BE2C (cell line): ENCODE results near the gene PLPP6.

Experiments used
- DNase-seq: peaks from one replicate; pipeline ENCODE4 v3.0.0-alpha.2; 2020
- H3K27me3 ChIP-seq: fragments of 250-450 bp; sonication (Bioruptor Pico); 2 replicates; pipeline ENCODE4 v1.5.1; 2020; ENCODE audit warnings: mild to moderate bottlenecking
- H3K36me3 ChIP-seq: fragments of 250-450 bp; sonication (Bioruptor Pico); 2 replicates; pipeline ENCODE4 v1.5.1; 2020; ENCODE audit warnings: mild to moderate bottlenecking
- H3K4me1 ChIP-seq: fragments of 250-450 bp; sonication (Bioruptor Pico); 2 replicates; pipeline ENCODE4 v1.5.1; 2020
- H3K4me3 ChIP-seq: 2 replicates; pipeline ENCODE4 v1.5.1; 2011; ENCODE audit warnings: low read depth, low read length
- H3K9me3 ChIP-seq: fragments of 250-450 bp; sonication (Bioruptor Pico); 2 replicates; pipeline ENCODE4 v1.5.1; 2020
- CTCF ChIP-seq: IDR thresholded peaks from 2 replicates; pipeline ENCODE4 v1.5.1; 2012; ENCODE audit warnings: mild to moderate bottlenecking, low read depth, low read length

Gene PLPP6

DNA sequence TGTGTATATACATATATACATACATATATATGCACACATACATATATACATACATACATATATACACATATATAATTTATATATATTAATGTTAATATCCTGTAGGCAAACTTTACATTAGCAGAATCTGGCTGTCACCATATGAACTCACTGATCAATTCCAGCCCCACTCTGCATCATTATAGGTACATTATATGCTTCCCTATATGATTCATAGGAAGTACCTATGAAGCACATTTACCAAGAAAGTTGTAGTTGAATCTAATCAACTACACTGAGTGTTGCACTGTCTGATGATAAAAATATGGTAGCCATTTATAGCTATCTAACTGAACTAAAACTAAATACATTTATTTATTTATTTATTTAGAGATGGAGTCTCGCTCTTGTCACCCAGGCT, 9.6 kb downstream of the PLPP6 start:
- Histone ChIP-seq H3K9me3 (no peaks in the 10 kb centered on the region; the same call in 1 of the 2 replicates), H3K4me1 (no peaks in the 10 kb centered on the region; the same call in 1 of the 2 replicates), H3K27me3 (0 out of 2 replicates have a peak, but pooled peaks cover 3% of the 10 kb centered on the region), H3K36me3 (no peaks in the 10 kb centered on the region), H3K4me3 (no peak overlapping the region)
- no peak for DNase-seq
- TF ChIP-seq CTCF: no peak

GRCh38 chr9:4674783-4675182, 12.7 kb downstream of the PLPP6 start:
- Histone ChIP-seq H3K4me3 (no peak overlapping the region), H3K9me3 (no peaks in the 10 kb centered on the region), H3K27me3 (no peaks in the 10 kb centered on the region), H3K36me3 (no peaks in the 10 kb centered on the region), H3K4me1 (no peaks in the 10 kb centered on the region; the same call in 1 of the 2 replicates)
- DNase-seq: no peak
- no peak for TF ChIP-seq CTCF

- Histone ChIP-seq H3K27me3 (no peaks in the 10 kb centered on the region), H3K4me1 (no peaks in the 10 kb centered on the region; the same call in 1 of the 2 replicates), H3K4me3 (no peak overlapping the region), H3K36me3 (no peaks in the 10 kb centered on the region), H3K9me3 (no peaks in the 10 kb centered on the region)
- no peak for TF ChIP-seq CTCF
- no peak for DNase-seq
Measured at GRCh38 chr9:4677392-4677791, 15.3 kb downstream of the PLPP6 start.

- no peaks in the 10 kb centered on the region for H3K36me3 ChIP-seq
- no peak for DNase-seq
- H3K4me3 ChIP-seq: peak overlapping the region; percentile 79
- TF ChIP-seq CTCF: no peak
- H3K4me1 ChIP-seq: no peaks in the 10 kb centered on the region; the same call in 1 of the 2 replicates
- no peaks in the 10 kb centered on the region for H3K27me3 ChIP-seq
- no peaks in the 10 kb centered on the region for H3K9me3 ChIP-seq
Measured at GRCh38 chr9:4678679-4679267, 16.7 kb downstream of the PLPP6 start.

DNA sequence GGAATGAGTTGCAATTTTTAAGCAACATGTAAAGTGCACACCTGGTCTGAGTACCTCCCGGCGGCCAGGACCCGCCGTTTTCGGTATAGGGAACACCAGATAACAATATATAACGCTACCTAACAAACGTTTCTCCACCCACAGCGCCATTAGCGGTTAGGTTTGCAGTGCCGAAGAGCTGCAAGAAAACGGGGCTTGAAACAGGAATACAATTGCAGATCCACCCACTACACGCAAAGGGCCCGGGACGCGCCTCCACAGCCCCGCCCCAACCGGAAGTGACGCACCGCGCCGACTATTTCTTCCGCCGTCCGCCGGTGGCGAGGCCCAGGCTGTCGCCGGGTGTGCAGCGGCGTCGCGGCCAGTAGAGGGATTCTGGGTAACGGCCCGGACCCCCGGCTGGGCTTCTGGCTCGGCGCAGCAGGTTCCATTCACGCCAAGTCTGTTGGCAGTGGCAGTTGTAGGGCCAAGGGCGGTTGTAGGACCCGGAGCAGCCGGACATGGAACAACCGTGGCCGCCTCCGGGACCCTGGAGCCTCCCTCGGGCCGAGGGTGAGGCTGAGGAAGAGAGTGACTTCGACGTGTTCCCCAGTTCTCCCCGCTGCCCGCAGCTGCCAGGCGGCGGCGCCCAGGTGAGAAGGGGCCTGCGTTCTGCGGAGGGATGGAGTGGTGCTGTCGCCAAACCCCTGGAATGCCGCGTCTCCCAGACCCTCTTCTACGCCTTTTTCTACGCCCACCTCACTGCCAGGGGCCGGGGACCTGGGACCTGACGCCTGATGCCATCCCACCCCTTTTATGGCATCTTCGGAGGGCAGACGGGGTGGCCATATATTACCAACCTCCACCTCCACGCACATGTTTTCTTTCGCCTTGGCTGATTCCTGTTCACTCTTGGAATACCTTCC, 17.4 kb downstream of the PLPP6 start, which contains the start of gene CDC37L1:
TSS of gene CDC37L1 (plus strand) at position 302 of the 905 bp plus-strand sequence. CDS start at position 501, 199 bp downstream.
- no peaks in the 10 kb centered on the region for H3K36me3 ChIP-seq
- H3K4me3 ChIP-seq: peak within 1 kb of the TSS; percentile 79
- H3K4me1 ChIP-seq: no peaks in the 10 kb centered on the region; the same call in 1 of the 2 replicates
- no peaks in the 10 kb centered on the region for H3K27me3 ChIP-seq
- TF ChIP-seq CTCF: peak; percentile 47
- DNase-seq: peak; percentile 97
- no peaks in the 10 kb centered on the region for H3K9me3 ChIP-seq
